Stimulated activated memory B cell treated with anti-CD40 and anti-IgM and Interleukin-4, amounts not matched to agents 10 μg/mL and 1 μg/mL and 100 μg/mL, for 72 hours (primary cell): ENCODE data around the gene KRI1.
"Not testable (repeated sequence)": the region's sequence is repeated elsewhere in the genome, so short reads cannot be mapped to it uniquely, and the experiment has no call there.

Experiments
- ATAC-seq: fragments of 150-1000 bp; cut with Tn5 transposase; 2 replicates; pipeline ENCODE4 v1.10.0; 2021
- H3K27ac Mint-ChIP-seq: one replicate; pipeline ENCODE4 v1.8.0; 2022; ENCODE audit warnings: mild to moderate bottlenecking, mixed read lengths
- H3K27me3 Mint-ChIP-seq: one replicate; pipeline ENCODE4 v1.8.0; 2022; ENCODE audit warnings: mixed read lengths
- H3K36me3 Mint-ChIP-seq: one replicate; pipeline ENCODE4 v1.8.0; 2022; ENCODE audit warnings: mixed read lengths
- H3K4me1 Mint-ChIP-seq: one replicate; pipeline ENCODE4 v1.8.0; 2022; ENCODE audit warnings: mixed read lengths
- H3K4me3 Mint-ChIP-seq: one replicate; pipeline ENCODE4 v1.8.0; 2022; ENCODE audit warnings: mild to moderate bottlenecking, moderate library complexity, mixed read lengths
- H3K9me3 Mint-ChIP-seq: one replicate; pipeline ENCODE4 v1.8.0; 2022; ENCODE audit warnings: mixed read lengths

KRI1 gene

GRCh38 chr19:10544242-10544752 lies 21.5 kb downstream of the KRI1 start:
- peak overlapping the region; percentile 83 for H3K27ac Mint-ChIP-seq
- H3K4me1 Mint-ChIP-seq = peaks cover 11% of the 10 kb centered on the region
- H3K27me3 Mint-ChIP-seq = peaks cover 16% of the 10 kb centered on the region
- H3K36me3 Mint-ChIP-seq = peaks cover 11% of the 10 kb centered on the region
- peak overlapping the region; percentile 81 for H3K4me3 Mint-ChIP-seq
- ATAC-seq = peak; percentile 42
- no peaks in the 10 kb centered on the region for H3K9me3 Mint-ChIP-seq

- H3K4me1 Mint-ChIP-seq = peaks cover 11% of the 10 kb centered on the region
- H3K36me3 Mint-ChIP-seq = peaks cover 6% of the 10 kb centered on the region
- no peaks in the 10 kb centered on the region for H3K9me3 Mint-ChIP-seq
- peaks cover 23% of the 10 kb centered on the region for H3K27me3 Mint-ChIP-seq
- peak within 1 kb of the TSS; percentile 83 for H3K27ac Mint-ChIP-seq
- H3K4me3 Mint-ChIP-seq = peak within 1 kb of the TSS; percentile 82
- peak; percentile 93 for ATAC-seq
These were observed 22.2 kb downstream of the KRI1 start, which contains the start of gene ATG4D for GRCh38 chr19:10543420-10544241. Gene ATG4D (plus strand): TSS chr19:10543904. CDS start chr19:10544091, 187 bp downstream.

- peak overlapping the region; percentile 82 for H3K4me3 Mint-ChIP-seq
- H3K27ac Mint-ChIP-seq = peak overlapping the region; percentile 83
- peaks cover 28% of the 10 kb centered on the region for H3K27me3 Mint-ChIP-seq
- no peaks in the 10 kb centered on the region for H3K36me3 Mint-ChIP-seq
- ATAC-seq = no peak
- peaks cover 11% of the 10 kb centered on the region for H3K4me1 Mint-ChIP-seq
- no peaks in the 10 kb centered on the region for H3K9me3 Mint-ChIP-seq
These were observed 22.8 kb downstream of the KRI1 start for GRCh38 chr19:10543059-10543419.

- H3K4me1 Mint-ChIP-seq, ATAC-seq, H3K9me3 Mint-ChIP-seq, H3K4me3 Mint-ChIP-seq, H3K27ac Mint-ChIP-seq, H3K36me3 Mint-ChIP-seq: not testable (repeated sequence)
- peaks cover 39% of the 10 kb centered on the region for H3K27me3 Mint-ChIP-seq
These were observed 26.8 kb downstream of the KRI1 start for GRCh38 chr19:10539016-10539415.

GRCh38 chr19:10538204-10538983 lies 27.4 kb downstream of the KRI1 start:
- no peaks in the 10 kb centered on the region for H3K36me3 Mint-ChIP-seq
- H3K27me3 Mint-ChIP-seq = peaks cover 39% of the 10 kb centered on the region
- ATAC-seq = no peak
- H3K9me3 Mint-ChIP-seq = no peaks in the 10 kb centered on the region
- no peak overlapping the region for H3K27ac Mint-ChIP-seq
- no peaks in the 10 kb centered on the region for H3K4me1 Mint-ChIP-seq
- no peak overlapping the region for H3K4me3 Mint-ChIP-seq

GRCh38 chr19:10537668-10538067 lies 28.1 kb downstream of the KRI1 start:
- Mint-ChIP-seq H3K4me1 (no peaks in the 10 kb centered on the region), H3K9me3 (no peaks in the 10 kb centered on the region), H3K27me3 (peaks cover 42% of the 10 kb centered on the region), H3K36me3 (no peaks in the 10 kb centered on the region), H3K4me3 (no peak overlapping the region), H3K27ac (no peak overlapping the region)
- no peak for ATAC-seq

- H3K9me3 Mint-ChIP-seq = no peaks in the 10 kb centered on the region
- no peak overlapping the region for H3K4me3 Mint-ChIP-seq
- H3K36me3 Mint-ChIP-seq = no peaks in the 10 kb centered on the region
- ATAC-seq = no peak
- no peaks in the 10 kb centered on the region for H3K4me1 Mint-ChIP-seq
- H3K27me3 Mint-ChIP-seq = peaks cover 49% of the 10 kb centered on the region
- H3K27ac Mint-ChIP-seq = no peak overlapping the region
These were observed 30.2 kb downstream of the KRI1 start for GRCh38 chr19:10535613-10536012.

- ATAC-seq = no peak
- Mint-ChIP-seq H3K4me1 (no peaks in the 10 kb centered on the region), H3K4me3 (no peak overlapping the region), H3K36me3 (no peaks in the 10 kb centered on the region), H3K27me3 (peaks cover 31% of the 10 kb centered on the region), H3K27ac (no peak overlapping the region), H3K9me3 (no peaks in the 10 kb centered on the region)
These were observed 32.0 kb downstream of the KRI1 start for GRCh38 chr19:10533646-10534386.

GRCh38 chr19:10532457-10532856 lies 33.4 kb downstream of the KRI1 start:
- no peaks in the 10 kb centered on the region for H3K36me3 Mint-ChIP-seq
- H3K9me3 Mint-ChIP-seq = peaks cover 3% of the 10 kb centered on the region
- no peaks in the 10 kb centered on the region for H3K4me1 Mint-ChIP-seq
- H3K27me3 Mint-ChIP-seq = peaks cover 22% of the 10 kb centered on the region
- no peak overlapping the region for H3K27ac Mint-ChIP-seq
- H3K4me3 Mint-ChIP-seq = no peak overlapping the region
- ATAC-seq = no peak

- not testable (repeated sequence) for H3K36me3 Mint-ChIP-seq, H3K4me3 Mint-ChIP-seq, H3K9me3 Mint-ChIP-seq, H3K4me1 Mint-ChIP-seq, ATAC-seq, H3K27ac Mint-ChIP-seq, H3K27me3 Mint-ChIP-seq
These were observed 38.9 kb downstream of the KRI1 start for GRCh38 chr19:10526887-10527286.

GRCh38 chr19:10525636-10526035 lies 40.2 kb downstream of the KRI1 start:
- no peaks in the 10 kb centered on the region for H3K36me3 Mint-ChIP-seq
- no peaks in the 10 kb centered on the region for H3K27me3 Mint-ChIP-seq
- H3K4me1 Mint-ChIP-seq = no peaks in the 10 kb centered on the region
- H3K9me3 Mint-ChIP-seq = peaks cover 3% of the 10 kb centered on the region
- H3K4me3 Mint-ChIP-seq = no peak overlapping the region
- no peak for ATAC-seq
- no peak overlapping the region for H3K27ac Mint-ChIP-seq

- ATAC-seq = no peak
- Mint-ChIP-seq H3K27ac (no peak overlapping the region), H3K9me3 (peaks cover 2% of the 10 kb centered on the region), H3K27me3 (peaks cover 22% of the 10 kb centered on the region), H3K4me1 (peaks cover 18% of the 10 kb centered on the region), H3K4me3 (no peak overlapping the region), H3K36me3 (no peaks in the 10 kb centered on the region)
These were observed 42.6 kb downstream of the KRI1 start for GRCh38 chr19:10523135-10523636.

GRCh38 chr19:10521461-10522171 lies 44.2 kb downstream of the KRI1 start:
- peaks cover 27% of the 10 kb centered on the region for H3K4me1 Mint-ChIP-seq
- peaks cover 33% of the 10 kb centered on the region for H3K27me3 Mint-ChIP-seq
- H3K36me3 Mint-ChIP-seq = no peaks in the 10 kb centered on the region
- no peaks in the 10 kb centered on the region for H3K9me3 Mint-ChIP-seq
- no peak overlapping the region for H3K27ac Mint-ChIP-seq
- H3K4me3 Mint-ChIP-seq = no peak overlapping the region
- no peak for ATAC-seq

- Mint-ChIP-seq H3K4me1 (peaks cover 29% of the 10 kb centered on the region), H3K36me3 (no peaks in the 10 kb centered on the region), H3K9me3 (no peaks in the 10 kb centered on the region), H3K27ac (no peak overlapping the region), H3K4me3 (no peak overlapping the region), H3K27me3 (peaks cover 41% of the 10 kb centered on the region)
- ATAC-seq = no peak
These were observed 45.0 kb downstream of the KRI1 start for GRCh38 chr19:10520652-10521318.
